ENCODE data around the gene AFF3.

Gene AFF3

GRCh38 chr2:99925960-99926359, 216.4 kb downstream of the AFF3 start:
- no peak for DNase-seq (ENCODE audit: low spot score)

GRCh38 chr2:99922664-99923063, 219.7 kb downstream of the AFF3 start:
- no peak for DNase-seq (ENCODE audit: low spot score)

- DNase-seq (ENCODE audit: low spot score), result no peak
Measured at GRCh38 chr2:99921903-99922302, 220.5 kb downstream of the AFF3 start.

- DNase-seq (ENCODE audit: low spot score), result no peak
Measured at GRCh38 chr2:99918389-99918788, 224.0 kb downstream of the AFF3 start.

GRCh38 chr2:99915108-99915675, 227.2 kb downstream of the AFF3 start:
- no peak for DNase-seq (ENCODE audit: low spot score)

- no peak for DNase-seq (ENCODE audit: low spot score)
Measured at GRCh38 chr2:99911736-99912135, 230.7 kb downstream of the AFF3 start.

GRCh38 chr2:99910902-99911301, 231.5 kb downstream of the AFF3 start:
- no peak for DNase-seq (ENCODE audit: low spot score)

GRCh38 chr2:99905636-99906035, 236.8 kb downstream of the AFF3 start:
- no peak for DNase-seq (ENCODE audit: low spot score)

GRCh38 chr2:99905025-99905424, 237.4 kb downstream of the AFF3 start:
- DNase-seq (ENCODE audit: low spot score), result no peak

- DNase-seq (ENCODE audit: low spot score), result no peak
Measured at GRCh38 chr2:99903981-99904380, 238.4 kb downstream of the AFF3 start.

GRCh38 chr2:99900556-99900955, 241.8 kb downstream of the AFF3 start:
- no peak for DNase-seq (ENCODE audit: low spot score)

- no peak for DNase-seq (ENCODE audit: low spot score)
Measured at GRCh38 chr2:99899882-99900281, 242.5 kb downstream of the AFF3 start.

- DNase-seq (ENCODE audit: low spot score), result no peak
Measured at GRCh38 chr2:99899058-99899855, 243.1 kb downstream of the AFF3 start.

- DNase-seq (ENCODE audit: low spot score), result no peak
Measured at GRCh38 chr2:99898336-99899048, 243.9 kb downstream of the AFF3 start.

- DNase-seq (ENCODE audit: low spot score), result no peak
Measured at GRCh38 chr2:99891428-99891780, 251.0 kb downstream of the AFF3 start.

- DNase-seq (ENCODE audit: low spot score), result no peak
Measured at GRCh38 chr2:99890568-99891427, 251.6 kb downstream of the AFF3 start.

GRCh38 chr2:99888617-99889016, 253.8 kb downstream of the AFF3 start:
- DNase-seq (ENCODE audit: low spot score), result no peak

GRCh38 chr2:99886418-99886817, 256.0 kb downstream of the AFF3 start:
- DNase-seq (ENCODE audit: low spot score), result no peak

- DNase-seq (ENCODE audit: low spot score), result no peak
Measured at GRCh38 chr2:99883358-99883757, 259.0 kb downstream of the AFF3 start.

- no peak for DNase-seq (ENCODE audit: low spot score)
Measured at GRCh38 chr2:99881901-99882591, 260.3 kb downstream of the AFF3 start.

GRCh38 chr2:99880964-99881294, 261.5 kb downstream of the AFF3 start:
- DNase-seq (ENCODE audit: low spot score), result no peak

Data from CD4-positive, alpha-beta T cell treated with Interleukin-6 at 100 ng/mL for 8 hours (primary cell).